ENCODE results near the gene WIPI1.

Gene WIPI1

GRCh38 chr17:68439656-68440290 lies 17.5 kb downstream of the WIPI1 start:
- DNase-seq (ENCODE audit: low read depth in 2 of 2), result no peak

- no peak for DNase-seq (ENCODE audit: low read depth in 2 of 2)
Observed at GRCh38 chr17:68437979-68438822, 19.1 kb downstream of the WIPI1 start.

- peak; percentile 66 to 82 for DNase-seq (ENCODE audit: low read depth in 2 of 2)
Observed at GRCh38 chr17:68435876-68436842, 21.1 kb downstream of the WIPI1 start.

- no peak for DNase-seq (ENCODE audit: low read depth in 2 of 2)
Observed at GRCh38 chr17:68435361-68435760, 21.9 kb downstream of the WIPI1 start.

- DNase-seq (ENCODE audit: low read depth in 2 of 2), result no peak
Observed at GRCh38 chr17:68433911-68434508, 23.3 kb downstream of the WIPI1 start.

GRCh38 chr17:68433211-68433610 lies 24.1 kb downstream of the WIPI1 start:
- no peak for DNase-seq (ENCODE audit: low read depth in 2 of 2)

- no peak for DNase-seq (ENCODE audit: low read depth in 2 of 2)
Observed at GRCh38 chr17:68432086-68432864, 25.0 kb downstream of the WIPI1 start.

GRCh38 chr17:68431661-68432071 lies 25.6 kb downstream of the WIPI1 start:
- peak in 1 of 2 experiments; percentile 24 for DNase-seq (ENCODE audit: low read depth in 2 of 2)

- no peak for DNase-seq (ENCODE audit: low read depth in 2 of 2)
Observed at GRCh38 chr17:68431045-68431608, 26.2 kb downstream of the WIPI1 start.

GRCh38 chr17:68429881-68430280 lies 27.4 kb downstream of the WIPI1 start:
- no peak for DNase-seq (ENCODE audit: low read depth in 2 of 2)

- DNase-seq (ENCODE audit: low read depth in 2 of 2), result no peak
Observed at GRCh38 chr17:68428498-68429172, 28.7 kb downstream of the WIPI1 start.

- DNase-seq (ENCODE audit: low read depth in 2 of 2), result no peak
Observed at GRCh38 chr17:68427575-68427974, 29.7 kb downstream of the WIPI1 start.

GRCh38 chr17:68425979-68426378 lies 31.3 kb downstream of the WIPI1 start:
- DNase-seq (ENCODE audit: low read depth in 2 of 2), result no peak

GRCh38 chr17:68424861-68425260 lies 32.4 kb downstream of the WIPI1 start:
- DNase-seq (ENCODE audit: low read depth in 2 of 2), result no peak

GRCh38 chr17:68424203-68424602 lies 33.1 kb downstream of the WIPI1 start:
- no peak for DNase-seq (ENCODE audit: low read depth in 2 of 2)

- no peak for DNase-seq (ENCODE audit: low read depth in 2 of 2)
Observed at GRCh38 chr17:68423251-68423650, 34.0 kb downstream of the WIPI1 start.

GRCh38 chr17:68422821-68423220 lies 34.5 kb downstream of the WIPI1 start:
- DNase-seq (ENCODE audit: low read depth in 2 of 2), result no peak

- no peak for DNase-seq (ENCODE audit: low read depth in 2 of 2)
Observed at GRCh38 chr17:68421486-68421885, 35.8 kb downstream of the WIPI1 start.

- DNase-seq (ENCODE audit: low read depth in 2 of 2), result no peak
Observed at GRCh38 chr17:68420065-68420464, 37.2 kb downstream of the WIPI1 start.

- DNase-seq (ENCODE audit: low read depth in 2 of 2), result no peak
Observed at GRCh38 chr17:68418876-68419275, 38.4 kb downstream of the WIPI1 start.

Measured in stimulated activated CD4-positive, alpha-beta T cell treated with anti-CD3 and anti-CD28 coated beads, Interleukin-12 subunit alpha, Interleukin-12 subunit beta, amount 100 ng/mL, for 24 hours (primary cell).